Hepatocyte (in vitro differentiated cells): Measurements from ENCODE around the gene RPS21.

ENCODE experiments used
- EZH2 ChIP-seq: fragments of 200-600 bp; sonication (generic); IDR thresholded peaks from 2 replicates; pipeline ENCODE4 v1.6.1; 2016; ENCODE audit warnings: antibody characterized with exemption, mild to moderate bottlenecking, borderline replicate concordance
- TF ChIP-seq, protein P1 (sequence below): fragments of 200-600 bp; sonication (generic); IDR thresholded peaks from 2 replicates; pipeline ENCODE4 v1.5.1; 2016; ENCODE audit warnings: antibody characterized with exemption, mild to moderate bottlenecking; ENCODE audit not compliant: poor library complexity

- TF ChIP-seq, protein P1, sequence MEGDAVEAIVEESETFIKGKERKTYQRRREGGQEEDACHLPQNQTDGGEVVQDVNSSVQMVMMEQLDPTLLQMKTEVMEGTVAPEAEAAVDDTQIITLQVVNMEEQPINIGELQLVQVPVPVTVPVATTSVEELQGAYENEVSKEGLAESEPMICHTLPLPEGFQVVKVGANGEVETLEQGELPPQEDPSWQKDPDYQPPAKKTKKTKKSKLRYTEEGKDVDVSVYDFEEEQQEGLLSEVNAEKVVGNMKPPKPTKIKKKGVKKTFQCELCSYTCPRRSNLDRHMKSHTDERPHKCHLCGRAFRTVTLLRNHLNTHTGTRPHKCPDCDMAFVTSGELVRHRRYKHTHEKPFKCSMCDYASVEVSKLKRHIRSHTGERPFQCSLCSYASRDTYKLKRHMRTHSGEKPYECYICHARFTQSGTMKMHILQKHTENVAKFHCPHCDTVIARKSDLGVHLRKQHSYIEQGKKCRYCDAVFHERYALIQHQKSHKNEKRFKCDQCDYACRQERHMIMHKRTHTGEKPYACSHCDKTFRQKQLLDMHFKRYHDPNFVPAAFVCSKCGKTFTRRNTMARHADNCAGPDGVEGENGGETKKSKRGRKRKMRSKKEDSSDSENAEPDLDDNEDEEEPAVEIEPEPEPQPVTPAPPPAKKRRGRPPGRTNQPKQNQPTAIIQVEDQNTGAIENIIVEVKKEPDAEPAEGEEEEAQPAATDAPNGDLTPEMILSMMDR = no peak
- TF ChIP-seq EZH2 = no peak
Measured at GRCh38 chr20:62419759-62420158, 32.9 kb downstream of the RPS21 start.
